GM12878 (cell line): ENCODE data around the gene NFATC3. TPM values are rescaled to one million over a fixed set of nuclear protein-coding genes. Genes with fewer than 3 reads are reported as not detected.

Source experiments
- BCL11A ChIP-seq: IDR thresholded peaks from 2 replicates; pipeline ENCODE4 v1.6.1; 2011; ENCODE audit warnings: low read depth, low read length
- CREB1 ChIP-seq: IDR thresholded peaks from 2 replicates; pipeline ENCODE4 v1.6.1; 2012; ENCODE audit warnings: low read depth, mild to moderate bottlenecking, inconsistent platforms
- CREM ChIP-seq: IDR thresholded peaks from 2 replicates; pipeline ENCODE4 v1.6.1; 2014; ENCODE audit warnings: antibody characterized with exemption, low read depth
- MTA2 ChIP-seq: fragments of 450-650 bp; IDR thresholded peaks from 2 replicates; pipeline ENCODE4 v1.6.1; 2016; ENCODE audit warnings: low read depth, mild to moderate bottlenecking, moderate library complexity
- MYB ChIP-seq: fragments of 150-350 bp; IDR thresholded peaks from 2 replicates; pipeline ENCODE4 v1.6.1; 2014; ENCODE audit warnings: mild to moderate bottlenecking, low read depth, low read length, borderline replicate concordance
- NBN ChIP-seq: fragments of 450-650 bp; IDR thresholded peaks from 2 replicates; pipeline ENCODE4 v1.6.1; 2016
- RB1 ChIP-seq: fragments of 450-650 bp; formaldehyde crosslinking; IDR thresholded peaks from 2 replicates; pipeline ENCODE4 v1.6.1; 2017; ENCODE audit warnings: mild to moderate bottlenecking, borderline replicate concordance
- SRF ChIP-seq, 2 experiments: IDR thresholded peaks; 2 replicates each; pipeline ENCODE4 v1.6.1; 2011; ENCODE audit warnings: low read depth in 2 of 2, low read length in 2 of 2, mild to moderate bottlenecking in 1 of 2, moderate library complexity in 1 of 2
- ZNF217 ChIP-seq: fragments of 450-650 bp; IDR thresholded peaks from 2 replicates; pipeline ENCODE4 v1.6.1; 2017; ENCODE audit warnings: antibody characterized with exemption, mild to moderate bottlenecking
- polyA plus RNA-seq, 11 experiments: library from polyadenylated mRNA; depleted of rRNA in 4 of 11; unstranded in 6 of 11; stranded (reverse) in 5 of 11; fragments of >200 nt; fragmentation: Nextera tagmentation in 4 of 11; fragmentation: Illumina TruSeq in 1 of 11; extraction: Ambion mirVana in 4 of 11; extraction: Trizol in 1 of 11; gene quantifications; 1 replicate in 1 of 11; 2 replicates in 10 of 11; pipeline versions ENCODE4 v1.2.1 to v1.2.3, GENCODE V29; 2011 to 2016; ENCODE audit warnings: inconsistent platforms in 2 of 11, missing spikeins in 2 of 11, low read depth in 1 of 11
- total RNA-seq, 4 experiments: library from RNA; depleted of rRNA in 3 of 4; stranded (reverse); fragments of >200 nt in 3 of 4; fragmentation: Illumina TruSeq in 1 of 4; extraction: Trizol in 1 of 4; gene quantifications; 2 replicates each; pipeline versions ENCODE4 v1.2.1 to v1.2.3, GENCODE V29; 2013 to 2021
- TF ChIP-seq, protein P1 (sequence below): fragments of 450-650 bp; conservative IDR thresholded peaks from 2 replicates; pipeline ENCODE4 v1.6.1; 2017; ENCODE audit warnings: mild to moderate bottlenecking, moderate library complexity
- TF ChIP-seq, protein P2 (sequence below): fragments of 150-350 bp; IDR thresholded peaks from 2 replicates; pipeline ENCODE4 v1.6.1; 2014; ENCODE audit warnings: mild to moderate bottlenecking, low read depth, low read length
- TF ChIP-seq, protein P3 (sequence below): fragments of 450-650 bp; IDR thresholded peaks from 2 replicates; pipeline ENCODE4 v1.6.1; 2018; ENCODE audit warnings: borderline replicate concordance, mild to moderate bottlenecking; ENCODE audit not compliant: partially characterized antibody

The NFATC3 gene
- total and polyA plus RNA-seq, 10 of the 15 experiments (the other 5 are each of a cell fraction or from before 2014, with no cell fraction given), result 4.2 to 37.6 (median 24.9) TPM

DNA sequence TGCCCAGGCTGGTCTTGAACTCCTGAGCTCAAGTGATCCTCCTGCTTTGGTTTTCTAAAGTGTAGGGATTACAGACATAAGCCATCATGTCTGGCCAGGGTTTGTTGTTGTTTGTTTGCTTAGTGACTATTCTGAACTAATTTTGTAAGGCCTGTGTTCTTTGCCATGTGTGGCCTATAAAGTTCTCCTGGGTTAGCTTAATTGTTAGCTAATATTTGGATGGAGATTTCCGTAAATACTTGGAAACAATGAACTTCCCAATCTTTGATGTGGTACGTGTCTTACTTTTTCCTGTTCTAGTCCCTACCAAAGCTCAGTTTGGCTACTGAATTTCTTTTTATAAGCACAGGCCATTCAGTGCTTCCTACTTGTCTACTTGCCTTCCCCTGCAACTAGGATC, 37.2 kb upstream of the NFATC3 start (continued):
- TF ChIP-seq, protein P1, sequence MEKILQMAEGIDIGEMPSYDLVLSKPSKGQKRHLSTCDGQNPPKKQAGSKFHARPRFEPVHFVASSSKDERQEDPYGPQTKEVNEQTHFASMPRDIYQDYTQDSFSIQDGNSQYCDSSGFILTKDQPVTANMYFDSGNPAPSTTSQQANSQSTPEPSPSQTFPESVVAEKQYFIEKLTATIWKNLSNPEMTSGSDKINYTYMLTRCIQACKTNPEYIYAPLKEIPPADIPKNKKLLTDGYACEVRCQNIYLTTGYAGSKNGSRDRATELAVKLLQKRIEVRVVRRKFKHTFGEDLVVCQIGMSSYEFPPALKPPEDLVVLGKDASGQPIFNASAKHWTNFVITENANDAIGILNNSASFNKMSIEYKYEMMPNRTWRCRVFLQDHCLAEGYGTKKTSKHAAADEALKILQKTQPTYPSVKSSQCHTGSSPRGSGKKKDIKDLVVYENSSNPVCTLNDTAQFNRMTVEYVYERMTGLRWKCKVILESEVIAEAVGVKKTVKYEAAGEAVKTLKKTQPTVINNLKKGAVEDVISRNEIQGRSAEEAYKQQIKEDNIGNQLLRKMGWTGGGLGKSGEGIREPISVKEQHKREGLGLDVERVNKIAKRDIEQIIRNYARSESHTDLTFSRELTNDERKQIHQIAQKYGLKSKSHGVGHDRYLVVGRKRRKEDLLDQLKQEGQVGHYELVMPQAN, result no peak
- TF ChIP-seq, protein P2, sequence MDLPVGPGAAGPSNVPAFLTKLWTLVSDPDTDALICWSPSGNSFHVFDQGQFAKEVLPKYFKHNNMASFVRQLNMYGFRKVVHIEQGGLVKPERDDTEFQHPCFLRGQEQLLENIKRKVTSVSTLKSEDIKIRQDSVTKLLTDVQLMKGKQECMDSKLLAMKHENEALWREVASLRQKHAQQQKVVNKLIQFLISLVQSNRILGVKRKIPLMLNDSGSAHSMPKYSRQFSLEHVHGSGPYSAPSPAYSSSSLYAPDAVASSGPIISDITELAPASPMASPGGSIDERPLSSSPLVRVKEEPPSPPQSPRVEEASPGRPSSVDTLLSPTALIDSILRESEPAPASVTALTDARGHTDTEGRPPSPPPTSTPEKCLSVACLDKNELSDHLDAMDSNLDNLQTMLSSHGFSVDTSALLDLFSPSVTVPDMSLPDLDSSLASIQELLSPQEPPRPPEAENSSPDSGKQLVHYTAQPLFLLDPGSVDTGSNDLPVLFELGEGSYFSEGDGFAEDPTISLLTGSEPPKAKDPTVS, result no peak
- TF ChIP-seq MYB, result no peak
- no peak for TF ChIP-seq RB1
- TF ChIP-seq NBN, result no peak
- TF ChIP-seq SRF (IDR thresholded peaks at IDR 0.05; ENCODE audit: low read depth in 2 of 2, low read length in 2 of 2), result no peak
- TF ChIP-seq MTA2, result no peak
- no peak for TF ChIP-seq CREM
- TF ChIP-seq ZNF217, result no peak
- TF ChIP-seq CREB1, result no peak
- TF ChIP-seq BCL11A, result no peak
- TF ChIP-seq, protein P3, sequence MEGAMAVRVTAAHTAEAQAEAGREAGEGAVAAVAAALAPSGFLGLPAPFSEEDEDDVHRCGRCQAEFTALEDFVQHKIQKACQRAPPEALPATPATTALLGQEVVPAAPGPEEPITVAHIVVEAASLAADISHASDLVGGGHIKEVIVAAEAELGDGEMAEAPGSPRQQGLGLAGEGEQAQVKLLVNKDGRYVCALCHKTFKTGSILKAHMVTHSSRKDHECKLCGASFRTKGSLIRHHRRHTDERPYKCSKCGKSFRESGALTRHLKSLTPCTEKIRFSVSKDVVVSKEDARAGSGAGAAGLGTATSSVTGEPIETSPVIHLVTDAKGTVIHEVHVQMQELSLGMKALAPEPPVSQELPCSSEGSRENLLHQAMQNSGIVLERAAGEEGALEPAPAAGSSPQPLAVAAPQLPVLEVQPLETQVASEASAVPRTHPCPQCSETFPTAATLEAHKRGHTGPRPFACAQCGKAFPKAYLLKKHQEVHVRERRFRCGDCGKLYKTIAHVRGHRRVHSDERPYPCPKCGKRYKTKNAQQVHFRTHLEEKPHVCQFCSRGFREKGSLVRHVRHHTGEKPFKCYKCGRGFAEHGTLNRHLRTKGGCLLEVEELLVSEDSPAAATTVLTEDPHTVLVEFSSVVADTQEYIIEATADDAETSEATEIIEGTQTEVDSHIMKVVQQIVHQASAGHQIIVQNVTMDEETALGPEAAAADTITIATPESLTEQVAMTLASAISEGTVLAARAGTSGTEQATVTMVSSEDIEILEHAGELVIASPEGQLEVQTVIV, result no peak
